Large intestine (tissue), 12 donors: ENCODE data around the gene MARCHF7. TPM values are rescaled to one million over a fixed set of nuclear protein-coding genes. Genes with fewer than 3 reads are reported as not detected.
"Not testable (repeated sequence)": the region's sequence is repeated elsewhere in the genome, so short reads cannot be mapped to it uniquely, and the experiment has no call there.

Experiments
- DNase-seq, 2 donors: peaks; one replicate each; pipeline versions ENCODE4 v3.0.0 to v3.0.0-alpha.2; 2013
- H3K27ac ChIP-seq: one replicate; pipeline ENCODE4 v1.5.1; 2013; ENCODE audit warnings: low read length
- H3K27me3 ChIP-seq: 2 replicates; pipeline ENCODE4 v1.6.1; 2013; ENCODE audit warnings: low read length; ENCODE audit not compliant: control insufficient read depth, insufficient read depth
- H3K36me3 ChIP-seq: 2 replicates; pipeline ENCODE4 v1.6.1; 2013; ENCODE audit warnings: low read length; ENCODE audit not compliant: control insufficient read depth, insufficient read depth
- H3K4me1 ChIP-seq: one replicate; pipeline ENCODE4 v1.6.1; 2013; ENCODE audit warnings: low read length; ENCODE audit not compliant: control insufficient read depth, insufficient read depth
- H3K4me3 ChIP-seq: one replicate; pipeline ENCODE4 v1.5.1; 2013; ENCODE audit warnings: low read length
- H3K9me3 ChIP-seq: one replicate; pipeline ENCODE4 v1.6.1; 2013; ENCODE audit warnings: mild to moderate bottlenecking, low read depth, low read length, moderate library complexity; ENCODE audit not compliant: control insufficient read depth
- WGBS: methylation state at CpG from one replicate; pipeline ENCODE4 v1.1.5; 2013; ENCODE audit warnings: low lambda C conversion rate; ENCODE audit not compliant: insufficient coverage; 5-methylcytosine and 5-hydroxymethylcytosine counted together
- long read RNA-seq, 11 donors: transcript quantifications; one replicate each; lab custom pipeline, GENCODE V29; 2026
- polyA plus RNA-seq: library from polyadenylated mRNA; unstranded; fragments of 120-200 nt; gene quantifications from one replicate; pipeline ENCODE4 v1.2.1, GENCODE V29; 2013

Gene MARCHF7, protein sequence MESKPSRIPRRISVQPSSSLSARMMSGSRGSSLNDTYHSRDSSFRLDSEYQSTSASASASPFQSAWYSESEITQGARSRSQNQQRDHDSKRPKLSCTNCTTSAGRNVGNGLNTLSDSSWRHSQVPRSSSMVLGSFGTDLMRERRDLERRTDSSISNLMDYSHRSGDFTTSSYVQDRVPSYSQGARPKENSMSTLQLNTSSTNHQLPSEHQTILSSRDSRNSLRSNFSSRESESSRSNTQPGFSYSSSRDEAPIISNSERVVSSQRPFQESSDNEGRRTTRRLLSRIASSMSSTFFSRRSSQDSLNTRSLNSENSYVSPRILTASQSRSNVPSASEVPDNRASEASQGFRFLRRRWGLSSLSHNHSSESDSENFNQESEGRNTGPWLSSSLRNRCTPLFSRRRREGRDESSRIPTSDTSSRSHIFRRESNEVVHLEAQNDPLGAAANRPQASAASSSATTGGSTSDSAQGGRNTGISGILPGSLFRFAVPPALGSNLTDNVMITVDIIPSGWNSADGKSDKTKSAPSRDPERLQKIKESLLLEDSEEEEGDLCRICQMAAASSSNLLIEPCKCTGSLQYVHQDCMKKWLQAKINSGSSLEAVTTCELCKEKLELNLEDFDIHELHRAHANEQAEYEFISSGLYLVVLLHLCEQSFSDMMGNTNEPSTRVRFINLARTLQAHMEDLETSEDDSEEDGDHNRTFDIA
- 79.0 TPM for polyA plus RNA-seq
- long read RNA-seq, donor 1, full-length matches to known transcripts = 2 of 19 reads
- long read RNA-seq, donor 1, partial matches to known transcripts = 12 of 19 reads
- long read RNA-seq, donor 1, other reads (novel, unspliced or antisense) = 5 of 19 reads
- long read RNA-seq, donor 2, full-length matches to known transcripts = 2 of 135 reads
- long read RNA-seq, donor 2, partial matches to known transcripts = 61 of 135 reads
- long read RNA-seq, donor 2, other reads (novel, unspliced or antisense) = 72 of 135 reads
- long read RNA-seq, donor 3 = 0 reads
- long read RNA-seq, donor 4 = 0 reads
- long read RNA-seq, donor 5, full-length matches to known transcripts = 4 of 30 reads
- long read RNA-seq, donor 5, partial matches to known transcripts = 21 of 30 reads
- long read RNA-seq, donor 5, other reads (novel, unspliced or antisense) = 5 of 30 reads
- long read RNA-seq, donor 6, partial matches to known transcripts = 40 of 105 reads
- long read RNA-seq, donor 6, other reads (novel, unspliced or antisense) = 65 of 105 reads
- long read RNA-seq, donor 7, full-length matches to known transcripts = 3 of 3 reads
- long read RNA-seq, donor 7, partial matches to known transcripts = 0 of 3 reads
- long read RNA-seq, donor 7, other reads (novel, unspliced or antisense) = 0 of 3 reads
- long read RNA-seq, donor 8, full-length matches to known transcripts = 1 of 63 reads
- long read RNA-seq, donor 8, partial matches to known transcripts = 51 of 63 reads
- long read RNA-seq, donor 8, other reads (novel, unspliced or antisense) = 11 of 63 reads
- long read RNA-seq, donor 9, full-length matches to known transcripts = 2 of 72 reads
- long read RNA-seq, donor 9, partial matches to known transcripts = 27 of 72 reads
- long read RNA-seq, donor 9, other reads (novel, unspliced or antisense) = 43 of 72 reads
- long read RNA-seq, donor 10, partial matches to known transcripts = 81 of 164 reads
- long read RNA-seq, donor 10, other reads (novel, unspliced or antisense) = 80 of 164 reads
- long read RNA-seq, donor 11, full-length matches to known transcripts = 3 of 89 reads
- long read RNA-seq, donor 11, partial matches to known transcripts = 35 of 89 reads
- long read RNA-seq, donor 11, other reads (novel, unspliced or antisense) = 51 of 89 reads

DNA sequence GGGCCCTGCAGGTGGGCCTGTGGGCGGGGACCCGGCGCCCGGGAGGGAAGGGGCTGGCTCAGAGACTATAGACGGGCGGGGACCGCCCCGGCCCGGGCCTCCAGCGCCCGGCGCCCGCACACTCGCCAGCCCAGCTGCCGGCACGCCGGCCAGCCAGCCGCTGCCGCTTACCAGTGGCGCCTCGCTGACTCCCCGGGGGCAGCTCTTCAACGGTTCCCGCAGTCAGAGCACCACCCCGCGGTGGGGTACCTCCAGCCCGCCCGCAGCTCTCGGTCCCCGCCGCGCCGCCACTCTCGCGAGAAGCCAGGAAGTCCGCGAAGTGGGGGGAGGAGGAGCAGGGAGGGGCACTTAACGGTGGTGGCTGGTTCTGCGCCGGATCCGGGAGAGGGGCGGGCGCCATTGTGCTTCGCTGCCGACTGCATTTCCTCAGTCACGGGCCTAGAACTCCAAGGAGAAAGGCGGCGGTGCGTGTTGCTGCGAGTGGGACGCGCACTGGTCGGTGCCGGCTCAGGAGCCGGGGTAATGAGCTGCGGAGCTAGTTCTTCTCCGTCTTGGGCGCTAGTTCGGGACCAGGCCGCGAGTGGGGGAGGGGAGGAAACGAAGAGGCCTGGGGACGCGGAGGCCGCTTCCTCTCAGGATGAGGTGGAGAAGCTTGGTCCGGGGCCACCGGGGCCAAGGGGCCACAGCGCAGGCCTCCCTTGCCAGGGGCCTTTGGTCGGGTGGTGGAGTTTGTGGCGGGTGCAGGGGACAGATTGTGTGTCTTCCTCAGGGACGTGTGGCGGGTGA, at the start of gene MARCHF7:
MARCHF7 (plus strand) TSS at position 364 of the 786 bp plus-strand sequence. CDS start 16,517 bp downstream, outside the sequence.
- peak; percentile 94 to 98 for DNase-seq
- no CpG with 5 or more reads among the region's 72 CpGs for WGBS
- Histone ChIP-seq H3K27ac (peak within 1 kb of the TSS; percentile 100), H3K4me3 (peak within 1 kb of the TSS; percentile 98), H3K36me3 (peaks cover 14% of the 10 kb centered on the region), H3K9me3 (no peaks in the 10 kb centered on the region), H3K27me3 (no peaks in the 10 kb centered on the region), H3K4me1 (no peaks in the 10 kb centered on the region)

DNA sequence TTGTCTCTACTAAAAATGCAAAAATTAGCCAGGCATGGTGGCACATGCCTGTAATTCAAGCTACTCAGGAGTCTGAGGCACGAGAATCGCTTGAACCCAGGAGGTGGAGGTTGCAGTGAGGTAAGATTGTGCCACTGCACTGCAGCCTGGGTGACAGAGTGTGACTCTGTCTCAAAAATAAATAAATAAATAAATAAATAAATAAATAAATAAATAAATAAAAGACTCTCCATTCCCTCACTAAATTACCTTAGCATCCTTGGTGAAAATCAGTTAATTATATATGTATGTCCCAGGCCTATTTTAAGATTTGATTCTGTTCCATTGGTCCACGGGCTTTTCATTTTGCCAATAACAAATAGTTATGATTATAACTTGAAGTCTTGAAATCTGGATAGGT, 44.9 kb upstream of the MARCHF7 start:
- not testable (repeated sequence) for H3K27me3 ChIP-seq, H3K27ac ChIP-seq, H3K4me1 ChIP-seq, DNase-seq, H3K4me3 ChIP-seq, H3K36me3 ChIP-seq, H3K9me3 ChIP-seq
- WGBS = no CpG with 5 or more reads among the region's 3 CpGs

DNA sequence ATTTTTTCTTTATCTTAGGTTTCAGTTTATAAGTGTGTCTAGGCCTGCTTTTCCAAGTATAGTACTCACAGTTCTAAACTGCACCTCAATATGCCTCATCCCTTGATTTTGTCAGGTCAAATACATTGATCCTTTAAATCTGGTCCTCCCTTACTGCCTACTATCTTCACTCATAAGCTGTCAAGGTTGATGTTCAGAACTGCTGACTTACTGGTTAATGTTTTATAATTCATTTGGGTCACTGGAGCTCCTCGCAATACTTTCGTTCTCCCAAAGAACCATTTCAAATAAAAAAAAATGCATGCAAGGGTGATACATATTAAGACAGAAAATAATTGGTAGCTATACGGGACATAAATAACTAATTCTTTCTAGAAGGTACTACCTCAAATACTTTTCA, 41.3 kb upstream of the MARCHF7 start:
- no peak overlapping the region for H3K4me3 ChIP-seq
- no peaks in the 10 kb centered on the region for H3K4me1 ChIP-seq
- DNase-seq = no peak
- H3K27ac ChIP-seq = no peak overlapping the region
- 80% methylated on average over 2 of the region's 3 CpGs for WGBS
- H3K9me3 ChIP-seq = no peaks in the 10 kb centered on the region
- H3K27me3 ChIP-seq = no peaks in the 10 kb centered on the region
- H3K36me3 ChIP-seq = no peaks in the 10 kb centered on the region

DNA sequence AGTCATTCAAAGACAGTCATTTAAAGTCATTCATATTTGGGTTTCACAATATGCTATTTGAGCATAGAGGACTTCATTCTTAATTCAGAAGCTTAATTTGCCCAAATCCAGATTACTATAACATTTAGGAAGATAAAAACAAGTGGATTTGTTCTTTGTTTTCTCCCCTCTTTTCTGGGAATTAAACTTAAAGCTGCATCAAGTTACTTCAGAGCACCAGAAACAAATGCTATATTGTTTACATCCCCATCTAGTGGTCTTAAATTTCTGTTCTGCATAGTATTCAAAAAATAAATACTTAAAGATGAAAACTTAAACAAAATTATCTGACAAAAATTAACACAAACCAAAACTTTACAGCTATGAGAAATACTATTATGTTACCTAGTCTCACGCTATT, 34.7 kb upstream of the MARCHF7 start:
- no peaks in the 10 kb centered on the region for H3K4me1 ChIP-seq
- H3K36me3 ChIP-seq = no peaks in the 10 kb centered on the region
- no CpG with 5 or more reads among the region's 1 CpG for WGBS
- no peaks in the 10 kb centered on the region for H3K27me3 ChIP-seq
- no peak for DNase-seq
- H3K4me3 ChIP-seq = no peak overlapping the region
- H3K9me3 ChIP-seq = no peaks in the 10 kb centered on the region
- no peak overlapping the region for H3K27ac ChIP-seq

DNA sequence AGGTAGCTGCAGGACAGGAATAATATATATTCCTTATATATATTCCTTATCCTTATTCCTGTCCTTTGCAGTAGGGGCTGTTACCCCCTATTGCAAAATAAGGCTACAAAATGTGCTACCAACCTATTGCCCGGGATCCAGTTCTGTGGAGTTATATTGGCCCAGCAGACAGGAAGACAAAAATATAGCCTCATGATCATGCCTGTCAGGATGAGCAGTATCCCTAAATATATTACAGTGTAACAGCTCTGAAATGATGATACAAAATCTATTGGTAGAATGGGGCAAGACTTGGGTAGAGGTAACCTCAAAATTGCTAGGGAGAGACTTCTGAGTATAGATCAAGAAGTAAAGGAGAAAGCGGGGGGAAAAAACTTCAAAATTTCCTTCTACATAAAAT, 31.6 kb upstream of the MARCHF7 start:
- WGBS = no CpG with 5 or more reads among the region's 2 CpGs
- Histone ChIP-seq H3K4me1 (no peaks in the 10 kb centered on the region), H3K36me3 (no peaks in the 10 kb centered on the region), H3K4me3 (no peak overlapping the region), H3K27ac (no peak overlapping the region), H3K9me3 (no peaks in the 10 kb centered on the region), H3K27me3 (no peaks in the 10 kb centered on the region)
- DNase-seq = no peak

DNA sequence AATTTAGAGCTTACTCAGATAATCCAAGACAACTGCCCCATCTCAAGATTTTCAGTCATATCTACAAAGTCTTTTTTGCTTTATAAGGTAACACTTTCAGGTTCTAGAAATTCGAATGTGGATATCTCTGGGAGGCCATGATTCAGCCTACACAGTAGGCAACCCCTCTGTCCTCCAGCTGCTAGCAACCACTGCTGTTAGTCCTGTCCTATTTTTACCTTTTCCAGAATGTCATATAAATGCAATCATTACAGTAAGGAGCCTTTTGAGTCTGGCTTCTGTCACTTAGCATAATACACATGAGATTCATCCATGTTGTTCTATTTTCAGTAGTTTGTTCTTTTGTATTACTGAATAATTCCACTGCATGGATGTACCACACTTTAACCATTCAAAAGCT, 28.5 kb upstream of the MARCHF7 start:
- Histone ChIP-seq H3K9me3 (no peaks in the 10 kb centered on the region), H3K36me3 (no peaks in the 10 kb centered on the region), H3K27me3 (no peaks in the 10 kb centered on the region), H3K4me1 (no peaks in the 10 kb centered on the region), H3K27ac (no peak overlapping the region), H3K4me3 (no peak overlapping the region)
- no peak for DNase-seq
- WGBS = 100% methylated on average over 1 of the region's 1 CpG

DNA sequence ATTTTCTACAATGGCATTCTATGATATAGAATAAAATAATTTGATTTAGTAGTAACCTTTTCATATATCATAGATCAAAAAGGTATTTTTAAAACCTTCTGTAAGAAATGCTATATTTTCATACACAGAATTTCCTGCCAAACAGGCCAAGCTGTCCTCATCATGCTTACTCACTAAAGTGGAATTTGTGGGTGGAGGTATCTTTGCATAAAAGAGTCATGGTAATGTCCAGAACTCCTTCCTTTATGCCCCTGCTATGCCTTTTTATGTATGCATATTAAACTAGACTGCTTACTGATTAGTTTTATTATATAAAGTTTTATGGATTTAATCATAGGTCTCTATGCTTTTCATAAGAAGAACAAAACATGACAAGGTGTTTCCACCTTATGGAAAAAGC, 27.5 kb upstream of the MARCHF7 start:
- Histone ChIP-seq H3K36me3 (no peaks in the 10 kb centered on the region), H3K27me3 (no peaks in the 10 kb centered on the region), H3K27ac (no peak overlapping the region), H3K4me1 (no peaks in the 10 kb centered on the region), H3K9me3 (no peaks in the 10 kb centered on the region), H3K4me3 (no peak overlapping the region)
- no peak for DNase-seq

DNA sequence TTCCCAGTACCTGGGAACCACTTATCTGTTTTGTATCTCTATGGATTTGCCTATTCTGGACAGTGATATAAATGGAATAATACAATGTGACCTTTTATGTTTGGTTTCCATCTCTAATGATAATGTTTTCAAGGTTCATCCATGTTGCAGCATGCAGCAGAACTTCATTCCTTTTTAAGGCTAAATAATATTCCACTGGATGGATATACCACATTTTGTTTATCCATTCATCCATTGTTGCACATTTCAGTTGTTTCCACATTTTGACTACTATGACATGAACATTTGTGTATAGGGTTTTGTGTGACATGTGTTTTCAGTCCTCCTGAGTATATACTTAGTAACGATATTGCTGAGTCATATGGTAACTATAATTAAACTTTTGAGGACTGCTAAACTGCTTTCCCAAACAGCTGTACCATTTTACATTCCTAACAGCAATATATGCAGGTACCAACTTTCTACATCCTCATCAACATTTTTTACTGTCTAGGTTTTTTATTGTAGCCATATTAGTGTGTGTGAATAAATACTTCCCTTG, 17.7 kb upstream of the MARCHF7 start:
- Histone ChIP-seq H3K27me3 (no peaks in the 10 kb centered on the region), H3K9me3 (peaks cover 4% of the 10 kb centered on the region), H3K27ac (no peak overlapping the region), H3K4me3 (no peak overlapping the region), H3K36me3 (no peaks in the 10 kb centered on the region), H3K4me1 (no peaks in the 10 kb centered on the region)
- no CpG with 5 or more reads among the region's 1 CpG for WGBS
- no peak for DNase-seq
